Neural cell (in vitro differentiated cells): ENCODE measurements around the gene UGT2B7. TPM values are rescaled to one million over a fixed set of nuclear protein-coding genes. Genes with fewer than 3 reads are reported as not detected.

Experiments used
- H2AFZ ChIP-seq: fragments of 200-600, 300-800 bp; sonication (generic), shearing (Covaris generic); 2 replicates; pipeline ENCODE4 v1.6.0; 2014; ENCODE audit warnings: low read depth, mild to moderate bottlenecking, antibody characterized with exemption, low read length, moderate library complexity
- H3F3A ChIP-seq: fragments of 200-600 bp; shearing (Covaris generic); 2 replicates; pipeline ENCODE4 v1.6.1; 2016; ENCODE audit warnings: mild to moderate bottlenecking, moderate library complexity, mixed read lengths, antibody characterized with exemption, low read length; ENCODE audit not compliant: insufficient read depth, poor library complexity, severe bottlenecking
- H3K27ac ChIP-seq: fragments of 200-600, 300-800 bp; sonication (generic), shearing (Covaris generic); 2 replicates; pipeline ENCODE4 v1.5.1; 2014; ENCODE audit warnings: mild to moderate bottlenecking, low read length, moderate library complexity
- H3K27me3 ChIP-seq: fragments of 300-800, 200-600 bp; sonication (generic), shearing (Covaris generic); 2 replicates; pipeline ENCODE4 v1.6.0; 2014; ENCODE audit warnings: mild to moderate bottlenecking, low read depth, low read length, moderate library complexity; ENCODE audit not compliant: insufficient read depth
- H3K36me3 ChIP-seq: fragments of 300-800, 200-600 bp; sonication (generic), shearing (Covaris generic); 2 replicates; pipeline ENCODE4 v1.5.1; 2014; ENCODE audit warnings: mild to moderate bottlenecking, antibody characterized with exemption, low read length, moderate library complexity; ENCODE audit not compliant: insufficient read depth
- H3K4me2 ChIP-seq: fragments of 300-800, 200-600 bp; sonication (generic), shearing (Covaris generic); 2 replicates; pipeline ENCODE4 v1.6.0; 2014; ENCODE audit warnings: mild to moderate bottlenecking, low read length
- H3K4me3 ChIP-seq: fragments of 300-800, 200-600 bp; sonication (generic), shearing (Covaris generic); 2 replicates; pipeline ENCODE4 v1.5.1; 2014; ENCODE audit warnings: mild to moderate bottlenecking, low read length, moderate library complexity
- H3K79me2 ChIP-seq: fragments of 200-600 bp; shearing (Covaris generic); replicated peaks from 2 replicates; pipeline ENCODE4 v1.6.0; 2014; ENCODE audit warnings: mild to moderate bottlenecking, low read length, moderate library complexity; ENCODE audit not compliant: insufficient read depth
- H3K9ac ChIP-seq: fragments of 300-800, 200-600 bp; sonication (generic), shearing (Covaris generic); 2 replicates; pipeline ENCODE4 v1.6.1; 2016; ENCODE audit warnings: mild to moderate bottlenecking, low read length, mixed read lengths
- H3K9me2 ChIP-seq: fragments of 200-600 bp; shearing (Covaris generic); 2 replicates; pipeline ENCODE4 v1.6.1; 2016; ENCODE audit warnings: mild to moderate bottlenecking, low read length, mixed read lengths; ENCODE audit not compliant: insufficient read depth
- H3K9me3 ChIP-seq: fragments of 200-600, 300-800 bp; sonication (generic), shearing (Covaris generic); 2 replicates; pipeline ENCODE4 v1.6.1; 2016; ENCODE audit warnings: mild to moderate bottlenecking, mixed run types, low read length, moderate library complexity, mixed read lengths
- H4K20me1 ChIP-seq: fragments of 200-600 bp; shearing (Covaris generic); 2 replicates; pipeline ENCODE4 v1.6.1; 2016; ENCODE audit warnings: mild to moderate bottlenecking, mixed run types; ENCODE audit not compliant: insufficient read depth
- EP300 ChIP-seq: fragments of 450-650 bp; conservative IDR thresholded peaks from 2 replicates; pipeline ENCODE4 v1.6.1; 2014; ENCODE audit warnings: antibody characterized with exemption, mild to moderate bottlenecking, moderate library complexity; ENCODE audit not compliant: poor library complexity, severe bottlenecking
- EZH2 ChIP-seq: fragments of 200-600, 300-800 bp; shearing (Covaris generic), sonication (generic); IDR thresholded peaks from 2 replicates; pipeline ENCODE4 v1.6.1; 2014; ENCODE audit warnings: antibody characterized with exemption, low read length, borderline replicate concordance, mild to moderate bottlenecking; ENCODE audit not compliant: insufficient read depth, poor library complexity, severe bottlenecking
- MXI1 ChIP-seq: fragments of 450-650 bp; conservative IDR thresholded peaks from 2 replicates; pipeline ENCODE4 v1.6.1; 2014; ENCODE audit warnings: antibody characterized with exemption, mild to moderate bottlenecking; ENCODE audit not compliant: poor library complexity, severe bottlenecking
- POLR2AphosphoS5 ChIP-seq: IDR thresholded peaks from 2 replicates; pipeline ENCODE4 v1.6.1; 2012
- RAD21 ChIP-seq: fragments of 450-650 bp; conservative IDR thresholded peaks from 2 replicates; pipeline ENCODE4 v1.6.1; 2014; ENCODE audit warnings: antibody characterized with exemption, mild to moderate bottlenecking, moderate library complexity
- SMC3 ChIP-seq: fragments of 450-650 bp; conservative IDR thresholded peaks from 2 replicates; pipeline ENCODE4 v1.6.1; 2014; ENCODE audit warnings: antibody characterized with exemption, mild to moderate bottlenecking, moderate library complexity; ENCODE audit not compliant: poor library complexity
- TAF1 ChIP-seq: IDR thresholded peaks from 2 replicates; pipeline ENCODE4 v1.6.1; 2012; ENCODE audit warnings: low read depth
- polyA plus RNA-seq: library from polyadenylated mRNA; depleted of rRNA; stranded (reverse); fragments of >200 nt; gene quantifications from 2 replicates; pipeline ENCODE4 v1.2.3, GENCODE V29; 2014
- TF ChIP-seq, protein P1 (sequence below): fragments of 450-650 bp; IDR thresholded peaks from 2 replicates; pipeline ENCODE4 v1.5.1; 2014; ENCODE audit warnings: antibody characterized with exemption, mild to moderate bottlenecking, moderate library complexity; ENCODE audit not compliant: poor library complexity, severe bottlenecking
- TF ChIP-seq, protein P2 (sequence below): IDR thresholded peaks from 2 replicates; pipeline ENCODE4 v1.6.1; 2012; ENCODE audit warnings: borderline replicate concordance

UGT2B7 gene
- polyA plus RNA-seq, 1 donor from 2014 or later: not detected

DNA sequence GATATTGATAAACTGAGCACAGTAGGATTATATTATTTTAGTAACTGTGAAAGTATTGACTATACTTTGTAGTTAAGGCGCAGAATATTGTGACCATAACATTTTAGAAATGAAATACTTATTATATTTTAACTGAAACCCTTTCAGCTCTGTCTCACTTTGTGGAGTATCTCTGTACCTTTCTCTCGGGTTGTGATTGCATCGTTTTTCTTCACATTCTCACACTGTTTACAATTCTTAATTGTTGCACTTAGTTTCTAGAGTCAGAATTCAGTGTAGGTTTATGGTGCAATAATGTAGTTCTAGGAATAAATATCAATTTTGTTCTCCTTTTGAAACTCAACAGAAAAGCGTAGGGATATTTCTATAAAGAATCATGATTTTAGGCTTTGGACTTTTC lies 57.7 kb downstream of the UGT2B7 start:
- Histone ChIP-seq H3K36me3 (no peaks in the 10 kb centered on the region), H4K20me1 (no peaks in the 10 kb centered on the region)

DNA sequence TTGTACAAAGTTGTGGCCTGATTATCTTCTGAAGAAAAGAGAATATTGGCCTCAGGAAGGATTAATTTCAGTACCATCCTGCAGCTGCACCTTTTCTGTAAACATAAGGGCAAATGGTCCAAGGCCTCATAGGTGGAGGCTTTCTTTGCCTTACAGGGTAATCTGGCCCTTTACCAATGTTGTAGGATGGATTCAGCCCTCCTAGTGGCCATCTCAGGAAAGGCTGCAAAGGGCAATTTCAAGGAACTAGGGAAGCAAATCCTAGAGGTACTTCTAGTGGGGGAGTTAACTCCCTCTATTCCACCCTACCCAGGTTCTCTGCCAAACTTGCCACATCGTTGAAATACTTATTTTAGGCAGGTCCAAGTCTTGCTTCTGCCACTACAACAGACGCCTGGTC lies 60.6 kb downstream of the UGT2B7 start:
- Histone ChIP-seq H3K9ac (no peak overlapping the region), H3K79me2 (no peaks in the 10 kb centered on the region), H3K4me2 (no peak overlapping the region), H4K20me1 (no peaks in the 10 kb centered on the region), H3K36me3 (no peaks in the 10 kb centered on the region), H3K9me3 (no peaks in the 10 kb centered on the region), H2AFZ (no peak overlapping the region), H3F3A (no peaks in the 10 kb centered on the region), H3K27ac (no peak overlapping the region), H3K4me3 (no peak overlapping the region), H3K9me2 (no peaks in the 10 kb centered on the region), H3K27me3 (no peaks in the 10 kb centered on the region)
- TF ChIP-seq, protein P1, sequence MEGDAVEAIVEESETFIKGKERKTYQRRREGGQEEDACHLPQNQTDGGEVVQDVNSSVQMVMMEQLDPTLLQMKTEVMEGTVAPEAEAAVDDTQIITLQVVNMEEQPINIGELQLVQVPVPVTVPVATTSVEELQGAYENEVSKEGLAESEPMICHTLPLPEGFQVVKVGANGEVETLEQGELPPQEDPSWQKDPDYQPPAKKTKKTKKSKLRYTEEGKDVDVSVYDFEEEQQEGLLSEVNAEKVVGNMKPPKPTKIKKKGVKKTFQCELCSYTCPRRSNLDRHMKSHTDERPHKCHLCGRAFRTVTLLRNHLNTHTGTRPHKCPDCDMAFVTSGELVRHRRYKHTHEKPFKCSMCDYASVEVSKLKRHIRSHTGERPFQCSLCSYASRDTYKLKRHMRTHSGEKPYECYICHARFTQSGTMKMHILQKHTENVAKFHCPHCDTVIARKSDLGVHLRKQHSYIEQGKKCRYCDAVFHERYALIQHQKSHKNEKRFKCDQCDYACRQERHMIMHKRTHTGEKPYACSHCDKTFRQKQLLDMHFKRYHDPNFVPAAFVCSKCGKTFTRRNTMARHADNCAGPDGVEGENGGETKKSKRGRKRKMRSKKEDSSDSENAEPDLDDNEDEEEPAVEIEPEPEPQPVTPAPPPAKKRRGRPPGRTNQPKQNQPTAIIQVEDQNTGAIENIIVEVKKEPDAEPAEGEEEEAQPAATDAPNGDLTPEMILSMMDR: no peak
- TF ChIP-seq TAF1 (no peak), EP300 (no peak), POLR2AphosphoS5 (no peak)

More for the DNA sequence above, 57.7 kb downstream of the UGT2B7 start:
- Histone ChIP-seq H3K79me2 (no peaks in the 10 kb centered on the region), H3K4me2 (no peak overlapping the region), H3K27ac (no peak overlapping the region), H3K27me3 (no peaks in the 10 kb centered on the region), H3K9ac (no peak overlapping the region), H3K9me3 (no peaks in the 10 kb centered on the region), H3F3A (no peaks in the 10 kb centered on the region), H3K4me3 (no peak overlapping the region), H3K9me2 (no peaks in the 10 kb centered on the region), H2AFZ (no peak overlapping the region)
- TF ChIP-seq SMC3 (no peak), TAF1 (no peak), MXI1 (no peak), POLR2AphosphoS5 (no peak), RAD21 (no peak), EZH2 (no peak), EP300 (no peak)
- TF ChIP-seq, protein P2, sequence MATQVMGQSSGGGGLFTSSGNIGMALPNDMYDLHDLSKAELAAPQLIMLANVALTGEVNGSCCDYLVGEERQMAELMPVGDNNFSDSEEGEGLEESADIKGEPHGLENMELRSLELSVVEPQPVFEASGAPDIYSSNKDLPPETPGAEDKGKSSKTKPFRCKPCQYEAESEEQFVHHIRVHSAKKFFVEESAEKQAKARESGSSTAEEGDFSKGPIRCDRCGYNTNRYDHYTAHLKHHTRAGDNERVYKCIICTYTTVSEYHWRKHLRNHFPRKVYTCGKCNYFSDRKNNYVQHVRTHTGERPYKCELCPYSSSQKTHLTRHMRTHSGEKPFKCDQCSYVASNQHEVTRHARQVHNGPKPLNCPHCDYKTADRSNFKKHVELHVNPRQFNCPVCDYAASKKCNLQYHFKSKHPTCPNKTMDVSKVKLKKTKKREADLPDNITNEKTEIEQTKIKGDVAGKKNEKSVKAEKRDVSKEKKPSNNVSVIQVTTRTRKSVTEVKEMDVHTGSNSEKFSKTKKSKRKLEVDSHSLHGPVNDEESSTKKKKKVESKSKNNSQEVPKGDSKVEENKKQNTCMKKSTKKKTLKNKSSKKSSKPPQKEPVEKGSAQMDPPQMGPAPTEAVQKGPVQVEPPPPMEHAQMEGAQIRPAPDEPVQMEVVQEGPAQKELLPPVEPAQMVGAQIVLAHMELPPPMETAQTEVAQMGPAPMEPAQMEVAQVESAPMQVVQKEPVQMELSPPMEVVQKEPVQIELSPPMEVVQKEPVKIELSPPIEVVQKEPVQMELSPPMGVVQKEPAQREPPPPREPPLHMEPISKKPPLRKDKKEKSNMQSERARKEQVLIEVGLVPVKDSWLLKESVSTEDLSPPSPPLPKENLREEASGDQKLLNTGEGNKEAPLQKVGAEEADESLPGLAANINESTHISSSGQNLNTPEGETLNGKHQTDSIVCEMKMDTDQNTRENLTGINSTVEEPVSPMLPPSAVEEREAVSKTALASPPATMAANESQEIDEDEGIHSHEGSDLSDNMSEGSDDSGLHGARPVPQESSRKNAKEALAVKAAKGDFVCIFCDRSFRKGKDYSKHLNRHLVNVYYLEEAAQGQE: no peak
- TF ChIP-seq, protein P1: no peak

Other genes with a start within 250 kb of the UGT2B7 start
- not detected in 2 replicates for gene UGT2A3, start 144.7 kb upstream of the UGT2B7 start, polyA plus RNA-seq
- gene UGT2B11, start 118.3 kb downstream of the UGT2B7 start, polyA plus RNA-seq: 0.10 and 0.22 TPM in 2 replicates
- gene UGT2B28, start 184.0 kb downstream of the UGT2B7 start, polyA plus RNA-seq: not detected in 2 replicates